ENCODE data around the gene HOXA7. TPM values are rescaled to one million over a fixed set of nuclear protein-coding genes. Genes with fewer than 3 reads are reported as not detected.

Gene HOXA7
- total and polyA plus RNA-seq, 7 donors: 2.9 to 10.2 (median 6.2) TPM

GRCh38 chr7:27161721-27162560 lies 5.5 kb upstream of the HOXA7 start:
- 63 to 68% (median 63%) methylated on average over 24 to 30 of the region's 30 CpGs for WGBS, 3 donors
- no peak for ATAC-seq
- DNase-seq: peak in 1 of 2 donors; percentile 59
- no peaks in the 10 kb centered on the region for H3K9me3 ChIP-seq
- peaks cover 18% of the 10 kb centered on the region for H3K4me1 ChIP-seq
- H3K27ac ChIP-seq: peak overlapping the region; percentile 86
- no peak for TF ChIP-seq CTCF (IDR thresholded peaks at IDR 0.05)
- intact Hi-C loops (cut with DNase I): loop anchor here (2.0 to 10.0 kb wide), 9 partner anchors 309 to 1597 kb away; partner anchors contain the start of genes CBX3 (in 1 of the 2) and HNRNPA2B1 (in 1 of the 2)
- H3K36me3 ChIP-seq (ENCODE audit: insufficient read depth in 1 of 2, low read depth in 1 of 2): no peaks in the 10 kb centered on the region
- H3K4me3 ChIP-seq: peak overlapping the region; percentile 79
- no peaks in the 10 kb centered on the region for H3K27me3 ChIP-seq (ENCODE audit: insufficient read depth in 3 of 3, low read length in 2 of 3)

DNA sequence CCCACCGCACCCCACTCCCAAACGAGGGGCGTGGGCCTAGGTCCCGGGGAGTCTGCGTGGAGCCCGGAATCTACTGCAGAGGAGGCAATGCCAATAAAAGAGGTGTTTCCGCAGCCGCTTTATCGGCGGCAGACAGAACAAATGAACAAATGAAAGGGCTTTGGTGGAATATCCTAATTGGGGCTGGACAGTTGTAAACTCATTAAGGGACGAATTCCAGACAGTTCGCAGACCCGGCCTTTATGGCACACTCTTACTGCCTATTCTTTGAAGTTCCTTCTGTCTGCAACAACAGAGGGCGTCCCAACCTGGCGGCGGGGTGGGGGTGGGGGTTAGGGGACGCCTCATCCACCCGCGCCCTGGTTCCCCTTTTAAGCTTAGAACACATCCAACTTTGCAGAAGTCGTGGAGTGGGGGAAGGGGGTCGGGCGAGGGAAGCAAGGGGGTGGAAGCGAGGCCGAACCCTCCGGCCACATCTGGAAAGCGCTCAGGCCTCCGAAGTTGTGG lies 4.8 kb upstream of the HOXA7 start:
- Histone ChIP-seq H3K27ac (peak overlapping the region; percentile 86), H3K9me3 (no peaks in the 10 kb centered on the region), H3K4me3 (peak overlapping the region; percentile 79), H3K27me3 (ENCODE audit: insufficient read depth in 3 of 3, low read length in 2 of 3) (no peaks in the 10 kb centered on the region), H3K36me3 (ENCODE audit: insufficient read depth in 1 of 2, low read depth in 1 of 2) (no peaks in the 10 kb centered on the region), H3K4me1 (peaks cover 18% of the 10 kb centered on the region)
- no peak for TF ChIP-seq CTCF (IDR thresholded peaks at IDR 0.05)
- 24 to 25% (median 24%) methylated on average over 25 to 27 of the region's 27 CpGs for WGBS, 3 donors
- intact Hi-C loops (cut with DNase I): loop anchor here (2.0 to 10.0 kb wide), 9 partner anchors 308 to 1596 kb away; partner anchors contain the start of genes CBX3 (in 1 of the 2) and HNRNPA2B1 (in 1 of the 2)
- ATAC-seq (no peak), DNase-seq (peak; percentile 27 to 62)

DNA sequence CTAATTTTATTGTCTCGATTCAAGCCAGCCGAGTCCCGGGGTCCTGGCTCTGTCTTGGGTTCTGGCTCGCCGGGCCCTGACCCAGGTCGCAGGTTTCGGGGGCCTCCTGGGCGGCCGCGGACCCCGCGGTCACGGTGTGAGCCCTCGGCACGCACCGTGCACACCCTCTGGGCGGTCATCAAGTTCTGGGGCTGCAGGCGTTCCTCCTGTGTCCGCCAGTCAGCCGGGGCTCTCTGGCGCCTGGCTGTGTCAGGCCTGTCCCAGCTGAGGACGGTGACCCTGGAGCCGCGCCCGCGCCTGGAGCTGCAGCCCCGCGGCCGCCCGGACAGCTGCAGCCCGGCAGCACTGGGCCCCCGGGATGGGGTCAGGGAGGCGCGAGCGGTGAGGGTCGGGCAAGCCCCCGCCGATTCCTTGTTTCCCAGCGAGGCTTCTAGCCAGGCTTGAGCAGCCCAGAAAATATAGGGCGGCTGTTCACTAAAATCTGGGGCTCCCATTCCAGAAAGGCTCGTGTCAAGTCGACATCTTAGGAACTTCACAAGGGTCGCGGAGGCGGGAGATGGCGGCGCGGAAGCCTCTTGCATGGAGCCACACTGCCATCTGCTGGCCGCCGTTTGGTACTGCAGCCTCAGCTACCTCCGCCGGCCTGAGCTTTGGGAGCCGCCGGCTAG lies 4.2 kb upstream of the HOXA7 start:
- H3K36me3 ChIP-seq (ENCODE audit: insufficient read depth in 1 of 2, low read depth in 1 of 2): no peaks in the 10 kb centered on the region
- H3K27me3 ChIP-seq (ENCODE audit: insufficient read depth in 3 of 3, low read length in 2 of 3): no peaks in the 10 kb centered on the region
- intact Hi-C loops (cut with DNase I): loop anchor here (2.0 to 10.0 kb wide), 9 partner anchors 308 to 1596 kb away; partner anchors contain the start of genes CBX3 (in 1 of the 2) and HNRNPA2B1 (in 1 of the 2)
- ATAC-seq (peak; percentile 64 to 77 (median 70)), DNase-seq (peak; percentile 83 to 93)
- no peaks in the 10 kb centered on the region for H3K9me3 ChIP-seq
- WGBS, 3 donors: 1 to 2% (median 1%) methylated on average over 45 to 54 of the region's 54 CpGs
- H3K4me1 ChIP-seq: peaks cover 19% of the 10 kb centered on the region
- TF ChIP-seq CTCF (IDR thresholded peaks at IDR 0.05): peak; percentile 100
- H3K27ac ChIP-seq: peak overlapping the region; percentile 86
- peak overlapping the region; percentile 79 for H3K4me3 ChIP-seq

GRCh38 chr7:27160145-27160545 lies 3.7 kb upstream of the HOXA7 start:
- intact Hi-C loops (cut with DNase I): loop anchor here (2.0 to 10.0 kb wide), 9 partner anchors 307 to 1595 kb away; partner anchors contain the start of genes CBX3 (in 1 of the 2) and HNRNPA2B1 (in 1 of the 2)
- TF ChIP-seq CTCF (IDR thresholded peaks at IDR 0.05): no peak
- Histone ChIP-seq H3K27ac (peak overlapping the region; percentile 86), H3K4me3 (peak overlapping the region; percentile 79), H3K9me3 (no peaks in the 10 kb centered on the region), H3K4me1 (peaks cover 24% of the 10 kb centered on the region), H3K27me3 (ENCODE audit: insufficient read depth in 3 of 3, low read length in 2 of 3) (no peaks in the 10 kb centered on the region), H3K36me3 (ENCODE audit: insufficient read depth in 1 of 2, low read depth in 1 of 2) (no peaks in the 10 kb centered on the region)
- WGBS, 3 donors: 57 to 62% (median 61%) methylated on average over 23 of the region's 23 CpGs
- DNase-seq (peak in 1 of 2 donors; percentile 71), ATAC-seq (no peak)
